Measurements from ENCODE around the gene SEMA3B. TPM values are rescaled to one million over a fixed set of nuclear protein-coding genes. Genes with fewer than 3 reads are reported as not detected.
A peak's percentile ranks its signal among the peaks of the same experiment; 100 is the strongest.

SEMA3B gene
- total RNA-seq, 1 experiment from 2014 or later, result 6.4 TPM

DNA sequence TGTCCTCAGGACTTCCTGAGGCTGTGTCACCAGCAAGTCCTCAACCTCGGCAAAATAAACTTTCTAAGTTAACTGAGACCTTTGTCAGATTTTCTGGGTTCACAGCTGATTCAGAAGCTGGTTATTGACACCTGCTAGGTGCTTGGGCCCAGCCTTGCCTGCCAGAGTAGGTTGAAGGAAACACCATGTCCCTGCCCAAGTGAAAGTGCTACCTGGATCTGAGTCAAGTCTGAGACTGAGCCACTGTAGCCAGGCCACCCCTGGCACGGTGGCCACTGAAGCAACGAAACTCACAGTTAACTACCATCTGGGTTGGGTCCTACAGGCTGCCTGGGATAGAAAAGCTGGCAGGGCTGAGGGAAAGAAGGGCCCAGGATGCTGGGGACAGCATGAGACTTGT is 45.4 kb downstream of the SEMA3B start:
- no peak overlapping the region for H3K56ac ChIP-seq (ENCODE audit: insufficient read length, low read depth, low read length)
- no peak for TF ChIP-seq CTCF (conservative IDR thresholded peaks at IDR 0.05)
- H3K4me2 ChIP-seq (ENCODE audit: insufficient read depth, insufficient read length, low read length), result no peak overlapping the region
- H2BK20ac ChIP-seq (ENCODE audit: low read depth, low read length, poor library complexity, severe bottlenecking), result no peak overlapping the region
- no peak overlapping the region for H4K5ac ChIP-seq (ENCODE audit: insufficient read length, low read depth, low read length)
- H3K4me1 Mint-ChIP-seq, result peaks cover 6 to 18% of the 10 kb centered on the region in 2 experiments
- H3K79me2 ChIP-seq (ENCODE audit: insufficient read depth, low read length), result no peaks in the 10 kb centered on the region
- no peak overlapping the region for H3K9ac ChIP-seq (ENCODE audit: extremely low read depth, insufficient read length, low read length)
- H3K4me3 Mint-ChIP-seq, result no peak overlapping the region
- H2BK5ac ChIP-seq (ENCODE audit: insufficient read length, low read length), result no peak overlapping the region
- H3K27ac ChIP-seq (ENCODE audit: insufficient read length, low read depth, low read length), result no peak overlapping the region
- H2BK12ac ChIP-seq (ENCODE audit: insufficient read length, low read depth, low read length), result no peak overlapping the region
- no peaks in the 10 kb centered on the region for H3K4me1 ChIP-seq (ENCODE audit: insufficient read depth, low read length)
- H3K27ac Mint-ChIP-seq, result peak overlapping the region in 2 of 3 experiments; percentile 35 to 42; a peak in 3 of 7 replicates
- no CpG with 5 or more reads among the region's 3 CpGs for WGBS (ENCODE audit: extremely low coverage, insufficient read length, low lambda C conversion rate)
- no peak overlapping the region for H2BK120ac ChIP-seq (ENCODE audit: low read depth, low read length, poor library complexity, severe bottlenecking)
- no peak overlapping the region for H2AFZ ChIP-seq (ENCODE audit: low read length)
- no peaks in the 10 kb centered on the region for H3K9me3 ChIP-seq (ENCODE audit: control insufficient read depth, low read depth, low read length)
- H3K23ac ChIP-seq (ENCODE audit: insufficient read length, low read depth, low read length), result no peak overlapping the region
- no peaks in the 10 kb centered on the region for H3K79me1 ChIP-seq (ENCODE audit: insufficient read depth, low read depth, low read length, poor library complexity, severe bottlenecking)
- H2AK5ac ChIP-seq (ENCODE audit: insufficient read length, low read length), result no peak overlapping the region
- no peak overlapping the region for H2BK15ac ChIP-seq (ENCODE audit: low read depth, low read length)
- H3K27me3 ChIP-seq (ENCODE audit: insufficient read depth, low read length), result no peaks in the 10 kb centered on the region
- H3K9me3 Mint-ChIP-seq, result peaks cover 14 to 17% of the 10 kb centered on the region in 2 experiments
- H3K27me3 Mint-ChIP-seq (ENCODE audit: low read depth), result peaks cover 4% of the 10 kb centered on the region
- H4K91ac ChIP-seq (ENCODE audit: insufficient read length, low read depth, low read length), result no peak overlapping the region
- H3T11ph ChIP-seq (ENCODE audit: low read length), result no peak overlapping the region
- no peak for DNase-seq
- no peak overlapping the region for H3K18ac ChIP-seq (ENCODE audit: insufficient read length, low read depth, low read length)
- no peak overlapping the region for H4K8ac ChIP-seq (replicated peaks; ENCODE audit: insufficient read length, low read depth, low read length)
- no peaks in the 10 kb centered on the region for H3K23me2 ChIP-seq (ENCODE audit: insufficient read length, low read depth, low read length, poor library complexity, severe bottlenecking)
- no peak overlapping the region for H3K14ac ChIP-seq (ENCODE audit: insufficient read depth, low read length)
- peaks cover 48 to 58% (median 56%) of the 10 kb centered on the region in 3 experiments for H3K36me3 Mint-ChIP-seq (ENCODE audit: insufficient read depth in 1 of 3, low read depth in 3 of 3)
- no peaks in the 10 kb centered on the region for H4K20me1 ChIP-seq (ENCODE audit: control insufficient read depth, insufficient read depth, insufficient read length)
- no peak overlapping the region for H3K4ac ChIP-seq (ENCODE audit: low read depth, low read length)
